Measurements from ENCODE around the gene ZNF800. TPM values are rescaled to one million over a fixed set of nuclear protein-coding genes. Genes with fewer than 3 reads are reported as not detected.
A peak's percentile ranks its signal among the peaks of the same experiment; 100 is the strongest.
"Not testable (repeated sequence)": the region's sequence is repeated elsewhere in the genome, so short reads cannot be mapped to it uniquely, and the experiment has no call there.

The ZNF800 gene
- total and polyA plus RNA-seq, 2 experiments from 2014 or later = 16.9 to 20.8 TPM

DNA sequence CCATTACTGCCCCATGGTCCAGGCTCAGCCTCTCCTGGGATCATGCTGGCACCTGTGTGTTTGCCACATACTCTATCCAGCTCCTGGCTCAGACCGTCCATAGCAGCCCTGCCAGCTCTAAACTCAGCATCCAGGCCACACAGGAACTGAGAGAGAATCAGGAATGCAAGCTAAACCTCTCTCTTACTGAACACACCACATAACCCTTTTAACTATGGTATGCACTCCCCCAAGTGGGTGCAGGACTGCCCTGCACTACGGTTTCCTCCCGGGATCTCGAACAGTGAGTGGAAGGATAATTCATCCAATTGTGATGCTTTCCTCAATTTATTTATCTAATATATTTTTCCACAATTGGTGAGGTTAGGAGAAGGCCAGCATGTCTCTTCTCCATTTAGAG, 17.1 kb upstream of the ZNF800 start:
- Histone ChIP-seq H3K27me3 (replicated peaks; ENCODE audit: insufficient read depth) (peaks cover 6% of the 10 kb centered on the region; the same call in 1 of the 2 replicates), H4K20me1 (ENCODE audit: insufficient read depth) (no peaks in the 10 kb centered on the region), H3K4me1 (ENCODE audit: insufficient read depth) (no peaks in the 10 kb centered on the region), H3K9me3 (ENCODE audit: low read depth) (no peaks in the 10 kb centered on the region), H3K79me2 (ENCODE audit: insufficient read depth) (no peaks in the 10 kb centered on the region), H3K4me2 (ENCODE audit: unreplicated experiment) (no peak overlapping the region), H2AFZ (no peak overlapping the region), H3F3A (ENCODE audit: insufficient read depth) (no peaks in the 10 kb centered on the region), H3K9ac (no peak overlapping the region), H3K36me3 (ENCODE audit: low read depth) (no peaks in the 10 kb centered on the region), H3K27ac (no peak overlapping the region), H3K4me3 (no peak overlapping the region), H3K9me2 (ENCODE audit: insufficient read depth) (no peaks in the 10 kb centered on the region)
- in situ Hi-C loops (cut with MboI) = no loop called here
- peak; percentile 5 for DNase-seq
- TF ChIP-seq EZH2 (IDR thresholded peaks at IDR 0.05; ENCODE audit: insufficient read depth, poor library complexity, severe bottlenecking) (no peak), EZH2phosphoT487 (IDR thresholded peaks at IDR 0.05; ENCODE audit: insufficient read depth, low read depth) (no peak)
- WGBS, 2 experiments (ENCODE audit: low coverage in 1 of 2, low lambda C conversion rate in 2 of 2, missing lambda C conversion rate in 2 of 2) = 44 to 55% methylated on average over 4 of the region's 4 CpGs

GRCh38 chr7:127404286-127405072, 12.0 kb upstream of the ZNF800 start:
- no peak overlapping the region for H2AFZ ChIP-seq
- no peak overlapping the region for H3K4me3 ChIP-seq
- H3K27me3 ChIP-seq (replicated peaks; ENCODE audit: insufficient read depth) = no peaks in the 10 kb centered on the region; the same call in 1 of the 2 replicates
- in situ Hi-C loops (cut with MboI) = no loop called here
- H3K4me1 ChIP-seq (ENCODE audit: insufficient read depth) = no peaks in the 10 kb centered on the region
- no peak overlapping the region for H3K4me2 ChIP-seq (ENCODE audit: unreplicated experiment)
- H3K36me3 ChIP-seq (ENCODE audit: low read depth) = no peaks in the 10 kb centered on the region
- no peaks in the 10 kb centered on the region for H4K20me1 ChIP-seq (ENCODE audit: insufficient read depth)
- WGBS, 2 experiments (ENCODE audit: low coverage in 1 of 2, low lambda C conversion rate in 2 of 2, missing lambda C conversion rate in 2 of 2) = 17 to 18% methylated on average over 3 of the region's 3 CpGs
- H3F3A ChIP-seq (ENCODE audit: insufficient read depth) = no peaks in the 10 kb centered on the region
- no peak overlapping the region for H3K27ac ChIP-seq
- TF ChIP-seq EZH2phosphoT487 (IDR thresholded peaks at IDR 0.05; ENCODE audit: insufficient read depth, low read depth) = no peak
- no peak for TF ChIP-seq EZH2 (IDR thresholded peaks at IDR 0.05; ENCODE audit: insufficient read depth, poor library complexity, severe bottlenecking)
- no peaks in the 10 kb centered on the region for H3K79me2 ChIP-seq (ENCODE audit: insufficient read depth)
- H3K9me3 ChIP-seq (ENCODE audit: low read depth) = no peaks in the 10 kb centered on the region
- no peak overlapping the region for H3K9ac ChIP-seq
- no peak for DNase-seq
- no peaks in the 10 kb centered on the region for H3K9me2 ChIP-seq (ENCODE audit: insufficient read depth)

DNA sequence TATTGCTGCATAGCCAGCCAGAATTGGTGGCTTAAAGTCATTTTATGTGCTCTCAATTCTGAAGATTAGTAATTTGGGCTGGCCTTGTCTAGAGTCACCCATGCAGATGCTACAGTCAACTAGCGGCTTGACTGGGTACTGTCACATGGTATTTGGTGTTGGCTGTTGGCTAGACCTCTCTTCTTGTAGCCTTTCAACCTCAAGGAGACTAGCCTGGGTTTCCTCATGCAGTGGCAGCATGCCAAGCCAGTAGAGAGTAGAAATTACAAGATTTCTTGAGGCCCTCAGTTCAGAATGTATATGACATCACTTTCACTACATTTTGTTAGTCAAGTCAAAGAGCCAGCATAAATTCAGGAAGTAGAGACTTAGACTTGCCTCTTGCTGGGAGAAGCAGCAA, 3.7 kb upstream of the ZNF800 start:
- Histone ChIP-seq H3K27ac (no peak overlapping the region), H3K9me3 (ENCODE audit: low read depth) (no peaks in the 10 kb centered on the region), H3K4me3 (no peak overlapping the region), H3K4me2 (ENCODE audit: unreplicated experiment) (no peak overlapping the region), H3K79me2 (ENCODE audit: insufficient read depth) (peaks cover 11% of the 10 kb centered on the region), H3K9ac (no peak overlapping the region), H4K20me1 (ENCODE audit: insufficient read depth) (no peaks in the 10 kb centered on the region), H3F3A (ENCODE audit: insufficient read depth) (peaks cover 8% of the 10 kb centered on the region; the same call in 1 of the 2 replicates), H3K27me3 (replicated peaks; ENCODE audit: insufficient read depth) (peaks cover 9% of the 10 kb centered on the region; the same call in 1 of the 2 replicates), H3K4me1 (ENCODE audit: insufficient read depth) (peaks cover 1% of the 10 kb centered on the region; the same call in 1 of the 2 replicates), H2AFZ (no peak overlapping the region), H3K9me2 (ENCODE audit: insufficient read depth) (no peaks in the 10 kb centered on the region), H3K36me3 (ENCODE audit: low read depth) (no peaks in the 10 kb centered on the region)
- 4 to 14% methylated on average over 1 of the region's 1 CpG for WGBS, 2 experiments (ENCODE audit: low coverage in 1 of 2, low lambda C conversion rate in 2 of 2, missing lambda C conversion rate in 2 of 2)
- in situ Hi-C loops (cut with MboI) = no loop called here
- DNase-seq = peak; percentile 37
- TF ChIP-seq EZH2 (IDR thresholded peaks at IDR 0.05; ENCODE audit: insufficient read depth, poor library complexity, severe bottlenecking) = no peak

- H2AFZ ChIP-seq; H3K27ac ChIP-seq; H3K9me2 ChIP-seq (ENCODE audit: insufficient read depth); H3K9me3 ChIP-seq (ENCODE audit: low read depth); H3K4me3 ChIP-seq; H3K36me3 ChIP-seq (ENCODE audit: low read depth); in situ Hi-C loops (cut with MboI); DNase-seq; H3F3A ChIP-seq (ENCODE audit: insufficient read depth); H3K27me3 ChIP-seq (replicated peaks; ENCODE audit: insufficient read depth); H4K20me1 ChIP-seq (ENCODE audit: insufficient read depth); H3K4me2 ChIP-seq (ENCODE audit: unreplicated experiment); H3K9ac ChIP-seq: not testable (repeated sequence)
- peaks cover 12% of the 10 kb centered on the region for H3K4me1 ChIP-seq (ENCODE audit: insufficient read depth)
- WGBS, 2 experiments (ENCODE audit: low coverage in 1 of 2, low lambda C conversion rate in 2 of 2, missing lambda C conversion rate in 2 of 2) = 0% methylated on average over 1 of the region's 1 CpG
- H3K79me2 ChIP-seq (ENCODE audit: insufficient read depth) = peaks cover 22% of the 10 kb centered on the region
Observed at GRCh38 chr7:127395104-127395503, 2.6 kb upstream of the ZNF800 start.

Data from GM23248 (cell line).